ENCODE measurements around the gene TLR2. TPM values are rescaled to one million over a fixed set of nuclear protein-coding genes. Genes with fewer than 3 reads are reported as not detected.
"Not testable (repeated sequence)": the region's sequence is repeated elsewhere in the genome, so short reads cannot be mapped to it uniquely, and the experiment has no call there.

The TLR2 gene
- polyA plus RNA-seq, 3 donors = 133 to 187 (median 162) TPM

DNA sequence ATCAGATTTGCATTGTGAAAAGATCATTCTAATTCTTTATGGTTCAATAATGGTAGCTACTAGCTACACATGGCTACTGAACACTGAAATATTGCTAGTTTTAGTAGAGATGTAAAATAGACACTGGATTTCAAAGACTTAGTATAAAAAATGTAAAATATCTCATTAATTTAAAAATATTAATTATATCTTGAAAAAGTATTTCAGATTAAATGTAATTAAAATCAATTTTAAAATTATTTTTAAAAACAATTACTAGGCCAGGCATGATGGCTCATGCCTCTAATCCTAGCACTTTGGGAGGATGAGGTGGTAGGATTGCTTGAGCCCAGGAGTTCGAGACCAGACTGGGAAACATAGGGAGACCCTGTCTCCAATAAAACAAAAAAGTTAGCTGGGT lies 20.4 kb upstream of the TLR2 start:
- Histone ChIP-seq H3K9ac (ENCODE audit: insufficient read depth, low read length, poor library complexity, severe bottlenecking) (no peak overlapping the region), H2AFZ (ENCODE audit: insufficient read depth, low read depth, low read length, poor library complexity, severe bottlenecking) (no peak overlapping the region), H3K79me2 (ENCODE audit: insufficient read depth, low read length) (peaks cover 21% of the 10 kb centered on the region), H4K20me1 (ENCODE audit: insufficient read depth, low read length) (no peaks in the 10 kb centered on the region), H3K4me1 (ENCODE audit: control insufficient read depth in 1 of 2, insufficient read depth in 2 of 2, low read length in 2 of 2) (peaks cover 38 to 48% of the 10 kb centered on the region in 2 donors), H3K36me3 (replicated peaks in 1 of 2; ENCODE audit: control insufficient read depth in 1 of 2, insufficient read depth in 2 of 2, low read length in 2 of 2) (no peaks in the 10 kb centered on the region), H3K4me3 (replicated peaks in 1 of 3; ENCODE audit: low read depth in 2 of 3, low read length in 3 of 3) (no peak overlapping the region), H3K27me3 (ENCODE audit: control insufficient read depth in 2 of 2, insufficient read depth in 2 of 2, low read length in 2 of 2) (no peaks in the 10 kb centered on the region), H3K27ac (ENCODE audit: low read depth in 1 of 2, low read length in 2 of 2) (peak overlapping the region in 1 of 2 donors; percentile 82), H3K9me3 (replicated peaks in 1 of 2; ENCODE audit: control insufficient read depth in 1 of 2, insufficient read depth in 1 of 2, low read length in 2 of 2) (peaks cover 5 to 17% of the 10 kb centered on the region in 2 donors), H3K4me2 (replicated peaks; ENCODE audit: extremely low read depth, low read length, poor library complexity, severe bottlenecking) (no peak overlapping the region)
- no peak for DNase-seq
- peaks cover 35 to 44% of the 10 kb centered on the region in 2 donors for H3K36me3 Mint-ChIP-seq
- peaks cover 0 to 5% (median 1%) of the 10 kb centered on the region in 3 donors for H3K27me3 Mint-ChIP-seq (ENCODE audit: low read depth in 3 of 3)
- TF ChIP-seq, protein P1, sequence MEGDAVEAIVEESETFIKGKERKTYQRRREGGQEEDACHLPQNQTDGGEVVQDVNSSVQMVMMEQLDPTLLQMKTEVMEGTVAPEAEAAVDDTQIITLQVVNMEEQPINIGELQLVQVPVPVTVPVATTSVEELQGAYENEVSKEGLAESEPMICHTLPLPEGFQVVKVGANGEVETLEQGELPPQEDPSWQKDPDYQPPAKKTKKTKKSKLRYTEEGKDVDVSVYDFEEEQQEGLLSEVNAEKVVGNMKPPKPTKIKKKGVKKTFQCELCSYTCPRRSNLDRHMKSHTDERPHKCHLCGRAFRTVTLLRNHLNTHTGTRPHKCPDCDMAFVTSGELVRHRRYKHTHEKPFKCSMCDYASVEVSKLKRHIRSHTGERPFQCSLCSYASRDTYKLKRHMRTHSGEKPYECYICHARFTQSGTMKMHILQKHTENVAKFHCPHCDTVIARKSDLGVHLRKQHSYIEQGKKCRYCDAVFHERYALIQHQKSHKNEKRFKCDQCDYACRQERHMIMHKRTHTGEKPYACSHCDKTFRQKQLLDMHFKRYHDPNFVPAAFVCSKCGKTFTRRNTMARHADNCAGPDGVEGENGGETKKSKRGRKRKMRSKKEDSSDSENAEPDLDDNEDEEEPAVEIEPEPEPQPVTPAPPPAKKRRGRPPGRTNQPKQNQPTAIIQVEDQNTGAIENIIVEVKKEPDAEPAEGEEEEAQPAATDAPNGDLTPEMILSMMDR (IDR thresholded peaks at IDR 0.05) = no peak
- H3K27ac Mint-ChIP-seq = peak overlapping the region in 1 of 7 donors; percentile 99
- no peak overlapping the region for H3K4me3 Mint-ChIP-seq
- intact Hi-C loops (cut with micrococcal nuclease) = loop anchor here in 1 of 2 donors (2.0 kb wide), 1 partner anchor 13 kb away; no protein-coding TSS in a partner anchor
- WGBS (ENCODE audit: insufficient coverage) = no CpG with 5 or more reads among the region's 1 CpG
- peaks cover 16 to 37% (median 33%) of the 10 kb centered on the region in 7 donors for H3K9me3 Mint-ChIP-seq
- peaks cover 62% of the 10 kb centered on the region for H3K4me1 Mint-ChIP-seq

DNA sequence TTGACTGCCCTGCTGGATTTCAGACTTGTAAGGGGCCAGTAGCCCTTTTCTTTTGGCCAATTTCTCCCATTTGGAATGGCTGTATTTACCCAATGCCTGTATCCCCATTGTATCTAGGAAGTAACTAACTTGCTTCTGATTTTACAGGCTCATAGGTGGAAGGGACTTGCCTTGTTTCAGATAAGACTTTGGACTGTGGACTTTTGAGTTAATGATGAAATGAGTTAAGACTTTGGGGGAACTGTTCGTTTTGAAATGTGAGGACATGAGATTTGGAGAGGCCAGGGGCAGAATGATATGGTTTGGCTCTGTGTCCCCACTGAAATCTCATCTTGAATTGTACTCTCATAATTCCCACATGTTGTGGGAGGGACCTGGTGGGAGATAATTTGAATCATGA lies 17.6 kb upstream of the TLR2 start:
- DNase-seq; H3K9ac ChIP-seq (ENCODE audit: insufficient read depth, low read length, poor library complexity, severe bottlenecking); H3K4me3 ChIP-seq (replicated peaks in 1 of 3; ENCODE audit: low read depth in 2 of 3, low read length in 3 of 3); H3K79me2 ChIP-seq (ENCODE audit: insufficient read depth, low read length); H3K4me2 ChIP-seq (replicated peaks; ENCODE audit: extremely low read depth, low read length, poor library complexity, severe bottlenecking); H3K4me3 Mint-ChIP-seq; H3K27me3 ChIP-seq (ENCODE audit: control insufficient read depth in 2 of 2, insufficient read depth in 2 of 2, low read length in 2 of 2); H3K27ac ChIP-seq (ENCODE audit: low read depth in 1 of 2, low read length in 2 of 2); intact Hi-C loops (cut with micrococcal nuclease); H3K27me3 Mint-ChIP-seq (ENCODE audit: low read depth in 3 of 3); H4K20me1 ChIP-seq (ENCODE audit: insufficient read depth, low read length); H3K36me3 ChIP-seq (replicated peaks in 1 of 2; ENCODE audit: control insufficient read depth in 1 of 2, insufficient read depth in 2 of 2, low read length in 2 of 2); H2AFZ ChIP-seq (ENCODE audit: insufficient read depth, low read depth, low read length, poor library complexity, severe bottlenecking): not testable (repeated sequence)
- H3K36me3 Mint-ChIP-seq = peaks cover 31 to 37% of the 10 kb centered on the region in 2 donors
- peaks cover 40% of the 10 kb centered on the region for H3K4me1 Mint-ChIP-seq
- H3K9me3 Mint-ChIP-seq = peaks cover 16 to 41% (median 37%) of the 10 kb centered on the region in 7 donors
- peaks cover 11 to 20% of the 10 kb centered on the region in 2 donors for H3K4me1 ChIP-seq (ENCODE audit: control insufficient read depth in 1 of 2, insufficient read depth in 2 of 2, low read length in 2 of 2)
- no CpG with 5 or more reads among the region's 1 CpG for WGBS (ENCODE audit: insufficient coverage)
- H3K27ac Mint-ChIP-seq = peak overlapping the region in 1 of 7 donors; percentile 7
- H3K9me3 ChIP-seq (replicated peaks in 1 of 2; ENCODE audit: control insufficient read depth in 1 of 2, insufficient read depth in 1 of 2, low read length in 2 of 2) = peaks cover 5 to 17% of the 10 kb centered on the region in 2 donors
